ENCODE results near the gene VPS11. TPM values are rescaled to one million over a fixed set of nuclear protein-coding genes. Genes with fewer than 3 reads are reported as not detected.
A peak's percentile ranks its signal among the peaks of the same experiment; 100 is the strongest.

VPS11 gene
- total and polyA plus RNA-seq, 10 donors = 30.1 to 66.7 (median 43.6) TPM

GRCh38 chr11:119112314-119113020 is 44.8 kb downstream of the VPS11 start:
- Histone ChIP-seq H3K4me1 (peaks cover 14 to 75% (median 44%) of the 10 kb centered on the region in 6 donors), H3K27ac (no peak overlapping the region), H3K27me3 (replicated peaks in 1 of 7) (no peaks in the 10 kb centered on the region), H3K36me3 (peaks cover 0 to 81% (median 46%) of the 10 kb centered on the region in 6 donors), H3K9me3 (no peaks in the 10 kb centered on the region), H3K4me3 (no peak overlapping the region)
- intact Hi-C loops (cut with DNase I; ENCODE audit: low total_unique reads) = no loop called here
- no peak for DNase-seq
- no peak for TF ChIP-seq POLR2AphosphoS5 (IDR thresholded peaks at IDR 0.05)
- no peak for TF ChIP-seq CTCF (IDR thresholded peaks at IDR 0.05 in 8 of 11, conservative IDR thresholded peaks at IDR 0.05 in 3 of 11)
- TF ChIP-seq POLR2A (IDR thresholded peaks at IDR 0.05) = no peak
- 87 to 94% (median 92%) methylated on average over 8 to 12 of the region's 12 CpGs for WGBS, 5 donors

GRCh38 chr11:119113716-119114115 is 46.1 kb downstream of the VPS11 start:
- H3K27ac ChIP-seq = peak overlapping the region in 2 of 8 donors; percentile 84 to 90
- 92 to 98% (median 95%) methylated on average over 9 of the region's 9 CpGs for WGBS, 5 donors
- H3K36me3 ChIP-seq = peaks cover 0 to 84% (median 46%) of the 10 kb centered on the region in 6 donors
- H3K4me3 ChIP-seq = no peak overlapping the region
- no peaks in the 10 kb centered on the region for H3K27me3 ChIP-seq (replicated peaks in 1 of 7)
- H3K9me3 ChIP-seq = no peaks in the 10 kb centered on the region
- no peak for DNase-seq
- intact Hi-C loops (cut with DNase I; ENCODE audit: low total_unique reads) = no loop called here
- TF ChIP-seq POLR2A (IDR thresholded peaks at IDR 0.05) = no peak
- TF ChIP-seq CTCF (IDR thresholded peaks at IDR 0.05 in 8 of 11, conservative IDR thresholded peaks at IDR 0.05 in 3 of 11) = no peak
- no peak for TF ChIP-seq POLR2AphosphoS5 (IDR thresholded peaks at IDR 0.05)
- peaks cover 8 to 66% (median 35%) of the 10 kb centered on the region in 6 donors for H3K4me1 ChIP-seq

GRCh38 chr11:119114351-119114750 is 46.7 kb downstream of the VPS11 start:
- intact Hi-C loops (cut with DNase I; ENCODE audit: low total_unique reads) = no loop called here
- TF ChIP-seq POLR2AphosphoS5 (IDR thresholded peaks at IDR 0.05) = no peak
- TF ChIP-seq CTCF (IDR thresholded peaks at IDR 0.05 in 8 of 11, conservative IDR thresholded peaks at IDR 0.05 in 3 of 11) = no peak
- DNase-seq = no peak
- H3K4me3 ChIP-seq = no peak overlapping the region
- H3K4me1 ChIP-seq = peaks cover 1 to 60% (median 29%) of the 10 kb centered on the region in 6 donors
- 71 to 85% (median 81%) methylated on average over 5 of the region's 5 CpGs for WGBS, 5 donors
- no peaks in the 10 kb centered on the region for H3K9me3 ChIP-seq
- peak overlapping the region in 4 of 8 donors; percentile 72 to 90 (median 84) for H3K27ac ChIP-seq
- H3K27me3 ChIP-seq (replicated peaks in 1 of 7) = no peaks in the 10 kb centered on the region
- H3K36me3 ChIP-seq = peaks cover 0 to 84% (median 46%) of the 10 kb centered on the region in 6 donors

- Histone ChIP-seq H3K27me3 (replicated peaks in 1 of 7) (no peaks in the 10 kb centered on the region), H3K36me3 (peaks cover 0 to 70% (median 46%) of the 10 kb centered on the region in 6 donors), H3K4me1 (peaks cover 2 to 54% (median 22%) of the 10 kb centered on the region in 6 donors), H3K27ac (peak overlapping the region; percentile 18 to 90 (median 74)), H3K4me3 (peak overlapping the region in 3 of 8 donors; percentile 25 to 55 (median 27)), H3K9me3 (no peaks in the 10 kb centered on the region)
- TF ChIP-seq POLR2A (IDR thresholded peaks at IDR 0.05) (no peak), POLR2AphosphoS5 (IDR thresholded peaks at IDR 0.05) (peak; percentile 52 to 69 (median 54)), CTCF (IDR thresholded peaks at IDR 0.05 in 8 of 11, conservative IDR thresholded peaks at IDR 0.05 in 3 of 11) (peak in 1 of 11 experiments; percentile 18)
- peak; percentile 86 for DNase-seq
- WGBS, 5 donors = 39 to 60% (median 47%) methylated on average over 24 of the region's 24 CpGs
- intact Hi-C loops (cut with DNase I; ENCODE audit: low total_unique reads) = no loop called here
Observed at GRCh38 chr11:119115484-119116234, 48.0 kb downstream of the VPS11 start.

Data from spleen (tissue), 11 donors.